CD14-positive monocyte (primary cell): Measurements from ENCODE around the gene LRRC10B. TPM values are rescaled to one million over a fixed set of nuclear protein-coding genes. Genes with fewer than 3 reads are reported as not detected.

Experiments used
- DNase-seq, 3 donors: peaks; one replicate each; pipeline ENCODE4 v3.0.0-alpha.2; 2011 to 2022
- H2AFZ ChIP-seq: 2 replicates; pipeline ENCODE4 v1.6.0; 2012; ENCODE audit warnings: mild to moderate bottlenecking, low read depth, low read length, inconsistent platforms; ENCODE audit not compliant: insufficient read depth, poor library complexity, severe bottlenecking
- H3K27ac ChIP-seq, 2 donors: 1 replicate in 1 of 2; 2 replicates in 1 of 2; pipeline ENCODE4 v1.5.1; 2012 to 2013; ENCODE audit warnings: low read length in 2 of 2, control low read depth in 1 of 2, inconsistent platforms in 1 of 2, low read depth in 1 of 2, mild to moderate bottlenecking in 1 of 2
- H3K27me3 ChIP-seq, 2 donors: one replicate each; pipeline versions ENCODE4 v1.6.0 to v1.6.1; 2011 to 2013; ENCODE audit warnings: low read length in 2 of 2; ENCODE audit not compliant: control insufficient read depth in 2 of 2, insufficient read depth in 2 of 2
- H3K36me3 ChIP-seq, 2 donors: replicated peaks in 1 of 2; 1 replicate in 1 of 2; 2 replicates in 1 of 2; pipeline versions ENCODE4 v1.5.1 to v1.6.1; 2012 to 2013; ENCODE audit warnings: low read length in 2 of 2, control low read depth in 1 of 2, inconsistent platforms in 1 of 2, mild to moderate bottlenecking in 1 of 2; ENCODE audit not compliant: insufficient read depth in 2 of 2, control insufficient read depth in 1 of 2
- H3K4me1 ChIP-seq, 2 donors: 1 replicate in 1 of 2; 2 replicates in 1 of 2; pipeline versions ENCODE4 v1.5.1 to v1.6.1; 2012 to 2013; ENCODE audit warnings: low read length in 2 of 2, control low read depth in 1 of 2, inconsistent platforms in 1 of 2, mild to moderate bottlenecking in 1 of 2, moderate library complexity in 1 of 2; ENCODE audit not compliant: insufficient read depth in 2 of 2, control insufficient read depth in 1 of 2
- H3K4me2 ChIP-seq: replicated peaks from 2 replicates; pipeline ENCODE3; 2012; ENCODE audit warnings: low read length, moderate library complexity, mild to moderate bottlenecking; ENCODE audit not compliant: poor library complexity, severe bottlenecking; ENCODE audit errors: extremely low read depth
- H3K4me3 ChIP-seq, 3 experiments: fragments of 200-600 bp in 1 of 3; sonication (generic) in 1 of 3; replicated peaks in 1 of 3; 1 replicate in 2 of 3; 2 replicates in 1 of 3; pipeline ENCODE4 v1.5.1; 2011 to 2013; ENCODE audit warnings: low read length in 3 of 3, mild to moderate bottlenecking in 3 of 3, control low read depth in 2 of 3, low read depth in 2 of 3, inconsistent platforms in 1 of 3, moderate library complexity in 1 of 3
- H3K79me2 ChIP-seq: 2 replicates; pipeline ENCODE4 v1.6.0; 2012; ENCODE audit warnings: mild to moderate bottlenecking, control low read depth, inconsistent platforms, low read length, moderate library complexity; ENCODE audit not compliant: insufficient read depth
- H3K9ac ChIP-seq: 2 replicates; pipeline ENCODE4 v1.6.0; 2017; ENCODE audit warnings: low read length, mild to moderate bottlenecking; ENCODE audit not compliant: insufficient read depth, poor library complexity, severe bottlenecking
- H3K9me3 ChIP-seq, 2 donors: replicated peaks in 1 of 2; 1 replicate in 1 of 2; 2 replicates in 1 of 2; pipeline versions ENCODE4 v1.5.1 to v1.6.1; 2012 to 2013; ENCODE audit warnings: low read length in 2 of 2, control low read depth in 1 of 2; ENCODE audit not compliant: control insufficient read depth in 1 of 2, insufficient read depth in 1 of 2
- H4K20me1 ChIP-seq: 2 replicates; pipeline ENCODE4 v1.6.0; 2012; ENCODE audit warnings: mild to moderate bottlenecking, low read length, control low read depth, moderate library complexity; ENCODE audit not compliant: insufficient read depth
- H3K27ac Mint-ChIP-seq, 7 donors: one replicate each; pipeline ENCODE4 v1.8.0; 2020; ENCODE audit warnings: mild to moderate bottlenecking in 7 of 7, mixed read lengths in 7 of 7, moderate library complexity in 6 of 7, inconsistent platforms in 2 of 7
- H3K27me3 Mint-ChIP-seq, 3 donors: one replicate each; pipeline ENCODE4 v1.8.0; 2021 to 2022; ENCODE audit warnings: low read depth in 3 of 3, mild to moderate bottlenecking in 3 of 3, mixed read lengths in 3 of 3, moderate library complexity in 3 of 3, inconsistent platforms in 1 of 3
- H3K36me3 Mint-ChIP-seq, 2 donors: one replicate each; pipeline ENCODE4 v1.8.0; 2020; ENCODE audit warnings: mixed read lengths in 2 of 2, inconsistent platforms in 1 of 2, mild to moderate bottlenecking in 1 of 2
- H3K4me1 Mint-ChIP-seq: one replicate; pipeline ENCODE4 v1.8.0; 2020; ENCODE audit warnings: mild to moderate bottlenecking, mixed read lengths
- H3K4me3 Mint-ChIP-seq, 2 donors: one replicate each; pipeline ENCODE4 v1.8.0; 2020; ENCODE audit warnings: mild to moderate bottlenecking in 2 of 2, mixed read lengths in 2 of 2, moderate library complexity in 1 of 2
- H3K9me3 Mint-ChIP-seq, 7 donors: one replicate each; pipeline ENCODE4 v1.8.0; 2020 to 2022; ENCODE audit warnings: mixed read lengths in 7 of 7, mild to moderate bottlenecking in 6 of 7, moderate library complexity in 6 of 7, inconsistent platforms in 2 of 7
- WGBS: methylation state at CpG from one replicate; pipeline ENCODE4 v1.1.5; 2013; ENCODE audit warnings: missing lambda C conversion rate; ENCODE audit not compliant: insufficient coverage; 5-methylcytosine and 5-hydroxymethylcytosine counted together
- intact Hi-C, 2 donors: fragments of 100-400 bp; cut with micrococcal nuclease; formaldehyde crosslinking; loops; one replicate each; pipeline versions ENCODE4 v1.15.0 to v1.15.1; 2023
- polyA minus RNA-seq: library from RNA; depleted of rRNA, polyadenylated mRNA; stranded (reverse); fragments of >200 nt; gene quantifications from 2 replicates; pipeline ENCODE4 v1.2.3, GENCODE V29; 2012
- polyA plus RNA-seq, 3 donors: library from polyadenylated mRNA; depleted of rRNA in 1 of 3; unstranded in 2 of 3; stranded (reverse) in 1 of 3; fragments of 300-500 nt in 2 of 3; fragments of >200 nt in 1 of 3; fragmentation: Illumina TruSeq in 2 of 3; gene quantifications; 1 replicate in 2 of 3; 2 replicates in 1 of 3; pipeline ENCODE4 v1.2.3, GENCODE V29; 2012 to 2021
- total RNA-seq, 12 experiments: library from RNA in 1 of 12; stranded (reverse) in 1 of 12; fragments of 120-200 nt in 1 of 12; gene quantifications; one replicate each; pipeline ENCODE4 v1.2.4 and lab custom pipeline; 2013 to 2026; ENCODE audit warnings: mixed read lengths in 6 of 12, inconsistent platforms in 1 of 12
- TF ChIP-seq, protein P1 (sequence below): fragments of 200-600 bp; IDR thresholded peaks from one replicate; pipeline ENCODE4 v1.8.0; 2022; ENCODE audit warnings: antibody characterized with exemption, mild to moderate bottlenecking

Gene LRRC10B
- not detected for total RNA-seq (2013)
- polyA plus RNA-seq (not detected), polyA minus RNA-seq (not detected in 2 replicates), total RNA-seq (lab: John Stamatoyannopoulos, UW) (0 to 0.86 (median 0) reads per million in 11 experiments)

DNA sequence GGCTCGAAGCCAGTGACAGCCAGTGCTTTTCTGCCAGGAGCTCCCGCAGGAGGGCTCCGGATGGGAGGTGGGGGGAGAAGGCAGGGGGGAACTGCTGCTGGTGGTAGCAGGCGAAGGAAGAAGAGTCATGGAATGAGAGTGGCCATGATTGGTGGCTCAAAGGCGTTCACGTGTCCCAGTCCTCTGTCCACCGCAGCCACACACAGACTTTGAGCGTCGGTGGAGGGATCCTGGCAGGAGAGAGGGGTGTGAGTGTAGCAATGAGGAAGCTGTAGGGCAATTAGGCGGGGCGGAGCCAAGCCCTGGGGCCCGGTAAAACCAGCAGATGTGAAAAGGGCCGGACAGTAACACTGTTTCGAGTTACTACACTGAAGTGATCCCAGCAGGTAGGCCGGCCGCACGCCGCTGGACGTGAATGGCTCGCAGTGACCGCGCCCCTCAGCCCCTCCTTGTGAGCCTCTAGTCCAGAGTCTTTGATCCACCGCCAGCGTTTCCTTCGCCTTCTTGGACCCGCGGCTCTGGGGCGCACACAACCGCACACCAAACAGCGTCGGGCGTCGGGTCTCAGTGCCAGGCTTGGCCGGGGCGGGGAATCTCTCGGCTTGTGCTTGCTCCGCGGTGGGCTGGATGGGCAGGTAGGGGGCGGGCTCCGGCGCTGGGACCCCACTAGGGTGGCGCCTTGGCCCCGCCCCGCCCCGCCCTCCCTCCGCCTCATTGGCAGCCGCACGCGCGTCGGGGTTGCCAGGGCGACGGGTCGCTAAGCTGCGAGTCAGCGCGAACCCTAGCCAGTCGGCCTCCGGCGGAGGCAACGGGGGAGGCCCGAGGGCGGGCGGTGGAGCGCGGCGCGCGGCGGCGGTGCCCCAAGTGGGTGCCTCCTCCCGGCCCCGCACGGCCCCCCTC, at the start of gene LRRC10B:
TSS of gene LRRC10B (plus strand) at position 788 of the 900 bp plus-strand sequence. CDS start 250 bp downstream, outside the sequence.
- Histone ChIP-seq H3K4me1 (peaks cover 4 to 21% of the 10 kb centered on the region in 2 donors), H3K4me3 (peak within 1 kb of the TSS; percentile 13 to 65 (median 33)), H2AFZ (peak within 1 kb of the TSS; percentile 65), H3K4me2 (peak within 1 kb of the TSS; percentile 66), H3K27me3 (peaks cover 27 to 50% of the 10 kb centered on the region in 2 donors), H3K27ac (no peak within 1 kb of the TSS), H4K20me1 (no peaks in the 10 kb centered on the region), H3K9ac (no peak within 1 kb of the TSS), H3K9me3 (peaks cover 0 to 15% of the 10 kb centered on the region in 2 donors), H3K36me3 (no peaks in the 10 kb centered on the region), H3K79me2 (no peaks in the 10 kb centered on the region)
- H3K36me3 Mint-ChIP-seq = peaks cover 0 to 1% of the 10 kb centered on the region in 2 donors
- peak within 1 kb of the TSS; percentile 75 to 89 for H3K4me3 Mint-ChIP-seq
- H3K27ac Mint-ChIP-seq = peak within 1 kb of the TSS in 1 of 7 donors; percentile 16
- H3K9me3 Mint-ChIP-seq = peaks cover 0 to 18% (median 4%) of the 10 kb centered on the region in 7 donors
- peaks cover 49 to 70% (median 56%) of the 10 kb centered on the region in 3 donors for H3K27me3 Mint-ChIP-seq
- H3K4me1 Mint-ChIP-seq = peaks cover 9% of the 10 kb centered on the region
- TF ChIP-seq, protein P1, sequence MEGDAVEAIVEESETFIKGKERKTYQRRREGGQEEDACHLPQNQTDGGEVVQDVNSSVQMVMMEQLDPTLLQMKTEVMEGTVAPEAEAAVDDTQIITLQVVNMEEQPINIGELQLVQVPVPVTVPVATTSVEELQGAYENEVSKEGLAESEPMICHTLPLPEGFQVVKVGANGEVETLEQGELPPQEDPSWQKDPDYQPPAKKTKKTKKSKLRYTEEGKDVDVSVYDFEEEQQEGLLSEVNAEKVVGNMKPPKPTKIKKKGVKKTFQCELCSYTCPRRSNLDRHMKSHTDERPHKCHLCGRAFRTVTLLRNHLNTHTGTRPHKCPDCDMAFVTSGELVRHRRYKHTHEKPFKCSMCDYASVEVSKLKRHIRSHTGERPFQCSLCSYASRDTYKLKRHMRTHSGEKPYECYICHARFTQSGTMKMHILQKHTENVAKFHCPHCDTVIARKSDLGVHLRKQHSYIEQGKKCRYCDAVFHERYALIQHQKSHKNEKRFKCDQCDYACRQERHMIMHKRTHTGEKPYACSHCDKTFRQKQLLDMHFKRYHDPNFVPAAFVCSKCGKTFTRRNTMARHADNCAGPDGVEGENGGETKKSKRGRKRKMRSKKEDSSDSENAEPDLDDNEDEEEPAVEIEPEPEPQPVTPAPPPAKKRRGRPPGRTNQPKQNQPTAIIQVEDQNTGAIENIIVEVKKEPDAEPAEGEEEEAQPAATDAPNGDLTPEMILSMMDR = no peak
- under 1% methylated on average over 71 of the region's 74 CpGs for WGBS
- intact Hi-C loops = no loop called here
- peak; percentile 14 to 32 (median 23) for DNase-seq

DNA sequence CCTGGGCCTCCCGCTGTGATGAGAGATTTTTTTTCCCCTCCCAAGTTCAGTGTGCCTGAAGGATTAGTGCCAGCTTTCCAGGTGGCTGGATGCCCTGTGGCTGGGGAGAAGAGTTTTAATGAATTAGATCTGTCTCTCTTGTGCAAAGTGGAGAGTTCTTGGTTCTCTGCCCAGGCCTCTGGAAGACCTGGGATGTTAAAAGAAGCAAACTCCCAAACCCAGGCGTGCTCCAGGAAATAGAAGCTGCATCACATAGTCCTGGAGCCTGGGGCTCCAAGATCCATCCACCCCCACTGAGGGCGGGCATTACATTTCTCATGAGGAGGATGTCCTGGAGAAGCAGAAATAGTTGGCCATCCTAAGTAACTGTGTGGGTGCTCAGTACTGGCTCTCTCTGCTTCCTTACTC, 48.1 kb upstream of the LRRC10B start:
- DNase-seq = no peak
- no peaks in the 10 kb centered on the region for H3K4me1 ChIP-seq
- no peak overlapping the region for H3K4me2 ChIP-seq
- no peaks in the 10 kb centered on the region for H3K9me3 ChIP-seq
- Mint-ChIP-seq H3K27ac (peak overlapping the region in 1 of 7 donors; percentile 45), H3K4me1 (no peaks in the 10 kb centered on the region), H3K27me3 (peaks cover 0 to 3% (median 0%) of the 10 kb centered on the region in 3 donors), H3K4me3 (no peak overlapping the region), H3K36me3 (peaks cover 24 to 43% of the 10 kb centered on the region in 2 donors), H3K9me3 (peaks cover 0 to 3% (median 0%) of the 10 kb centered on the region in 7 donors)
- no peaks in the 10 kb centered on the region for H3K27me3 ChIP-seq
- no peak overlapping the region for H2AFZ ChIP-seq
- no peaks in the 10 kb centered on the region for H3K79me2 ChIP-seq
- WGBS = 100% methylated on average over 1 of the region's 3 CpGs
- H3K36me3 ChIP-seq = peaks cover 9 to 18% of the 10 kb centered on the region in 2 donors
- H3K4me3 ChIP-seq = no peak overlapping the region
- intact Hi-C loops = no loop called here
- H4K20me1 ChIP-seq = peaks cover 9% of the 10 kb centered on the region
- no peak overlapping the region for H3K27ac ChIP-seq
- TF ChIP-seq, protein P1 = no peak
- no peak overlapping the region for H3K9ac ChIP-seq
